Tibial artery (tissue), 4 donors: ENCODE data around the gene GET3.

Source experiments
- DNase-seq, 2 donors: peaks; one replicate each; pipeline ENCODE4 v3.0.0-alpha.2; 2019
- H3K27ac ChIP-seq, 2 donors: fragments of 200-600 bp; sonication (generic) in 1 of 2; 1 replicate in 1 of 2; 2 replicates in 1 of 2; pipeline ENCODE4 v1.5.1; 2018 to 2019; ENCODE audit warnings: mild to moderate bottlenecking in 1 of 2
- H3K27me3 ChIP-seq, 2 donors: fragments of 200-600 bp; sonication (generic) in 1 of 2; one replicate each; pipeline versions ENCODE4 v1.5.1 to v1.6.0; 2016 to 2019
- H3K36me3 ChIP-seq, 3 donors: fragments of 200-600 bp; sonication (generic) in 2 of 3; one replicate each; pipeline ENCODE4 v1.5.1; 2016 to 2019; ENCODE audit warnings: mild to moderate bottlenecking in 2 of 3
- H3K4me1 ChIP-seq, 4 donors: fragments of 200-600 bp; sonication (generic) in 2 of 4; 1 replicate in 3 of 4; 2 replicates in 1 of 4; pipeline ENCODE4 v1.5.1; 2016 to 2019
- H3K4me3 ChIP-seq, 2 donors: fragments of 200-600 bp; sonication (generic) in 1 of 2; 1 replicate in 1 of 2; 2 replicates in 1 of 2; pipeline ENCODE4 v1.5.1; 2018 to 2019; ENCODE audit warnings: mild to moderate bottlenecking in 2 of 2
- H3K9me3 ChIP-seq, 3 donors: fragments of 200-600 bp; sonication (generic) in 1 of 3; one replicate each; pipeline ENCODE4 v1.5.1; 2016 to 2019
- intact Hi-C: fragments of 100-400 bp; cut with DNase I; formaldehyde crosslinking; loops from one replicate; pipeline ENCODE4 v1.15.0; 2023; ENCODE audit warnings: low total_unique reads
- TF ChIP-seq, protein P1 (sequence below), 2 experiments: fragments of 200-600 bp in 1 of 2; fragments of 450-650 bp in 1 of 2; IDR thresholded peaks; one replicate each; pipeline ENCODE4 v1.5.1; 2017 to 2019; ENCODE audit warnings: antibody characterized with exemption in 2 of 2, mild to moderate bottlenecking in 1 of 2, moderate library complexity in 1 of 2

GET3 gene

DNA sequence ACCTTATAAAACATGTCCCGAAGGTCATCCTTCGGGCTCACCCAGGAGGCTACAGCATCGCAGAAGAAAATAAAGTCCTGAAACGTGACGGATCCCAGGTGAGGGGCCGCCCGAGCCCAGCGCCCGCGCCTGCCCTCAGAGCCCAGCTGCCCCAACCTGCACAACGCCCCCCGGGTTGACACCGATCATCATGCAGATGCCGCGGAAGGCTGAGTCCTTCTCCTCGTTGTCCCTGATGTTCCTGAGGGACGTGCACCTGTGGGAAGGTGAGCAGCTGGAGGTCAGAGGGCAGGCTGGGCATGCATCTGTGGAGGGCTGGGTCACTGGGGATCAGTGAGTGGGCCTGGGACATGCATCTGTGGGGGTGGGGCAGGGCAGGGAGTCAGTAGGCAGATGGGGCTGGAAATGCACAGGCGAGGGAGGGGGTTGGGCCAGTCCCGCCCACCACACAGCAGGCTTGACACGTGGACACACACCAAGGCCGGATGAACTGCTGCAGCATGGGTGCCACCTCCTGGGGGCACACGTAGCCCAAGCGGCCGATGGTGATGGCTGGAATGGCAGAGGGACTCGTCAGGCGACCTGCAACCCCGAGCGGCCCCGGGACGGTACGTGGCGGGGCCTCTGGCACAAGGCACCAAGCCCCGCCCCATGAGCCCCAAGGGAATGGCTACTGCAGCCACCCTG is 35.6 kb upstream of the GET3 start:
- Histone ChIP-seq H3K4me1 (peaks cover 0 to 5% (median 2%) of the 10 kb centered on the region in 4 donors), H3K36me3 (peaks cover 62 to 72% (median 71%) of the 10 kb centered on the region in 3 donors)
- intact Hi-C loops, result no loop called here

DNA sequence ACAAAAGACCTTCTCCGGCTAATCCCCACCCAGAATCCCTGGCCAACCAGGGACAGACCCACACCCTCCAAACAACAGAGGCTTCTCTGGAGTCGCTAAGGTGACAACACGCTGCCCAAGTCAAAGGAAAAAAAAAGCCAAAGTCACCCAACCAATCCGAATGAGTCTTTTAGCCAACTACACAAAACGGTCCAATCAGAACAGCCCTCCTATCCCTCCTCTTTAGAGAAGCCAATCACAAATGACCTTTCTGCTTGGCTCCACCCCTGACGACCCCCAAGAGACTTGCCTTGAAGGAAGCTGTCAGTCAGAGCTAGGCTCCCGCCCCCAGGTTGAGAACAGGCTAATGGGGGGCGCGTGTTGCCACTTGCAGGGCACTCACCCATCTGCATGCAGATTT is 34.3 kb upstream of the GET3 start:
- no peak overlapping the region for H3K4me3 ChIP-seq
- peaks cover 70 to 85% (median 81%) of the 10 kb centered on the region in 3 donors for H3K36me3 ChIP-seq
- intact Hi-C loops, result no loop called here
- H3K27ac ChIP-seq, result no peak overlapping the region
- no peaks in the 10 kb centered on the region for H3K27me3 ChIP-seq
- TF ChIP-seq, protein P1, sequence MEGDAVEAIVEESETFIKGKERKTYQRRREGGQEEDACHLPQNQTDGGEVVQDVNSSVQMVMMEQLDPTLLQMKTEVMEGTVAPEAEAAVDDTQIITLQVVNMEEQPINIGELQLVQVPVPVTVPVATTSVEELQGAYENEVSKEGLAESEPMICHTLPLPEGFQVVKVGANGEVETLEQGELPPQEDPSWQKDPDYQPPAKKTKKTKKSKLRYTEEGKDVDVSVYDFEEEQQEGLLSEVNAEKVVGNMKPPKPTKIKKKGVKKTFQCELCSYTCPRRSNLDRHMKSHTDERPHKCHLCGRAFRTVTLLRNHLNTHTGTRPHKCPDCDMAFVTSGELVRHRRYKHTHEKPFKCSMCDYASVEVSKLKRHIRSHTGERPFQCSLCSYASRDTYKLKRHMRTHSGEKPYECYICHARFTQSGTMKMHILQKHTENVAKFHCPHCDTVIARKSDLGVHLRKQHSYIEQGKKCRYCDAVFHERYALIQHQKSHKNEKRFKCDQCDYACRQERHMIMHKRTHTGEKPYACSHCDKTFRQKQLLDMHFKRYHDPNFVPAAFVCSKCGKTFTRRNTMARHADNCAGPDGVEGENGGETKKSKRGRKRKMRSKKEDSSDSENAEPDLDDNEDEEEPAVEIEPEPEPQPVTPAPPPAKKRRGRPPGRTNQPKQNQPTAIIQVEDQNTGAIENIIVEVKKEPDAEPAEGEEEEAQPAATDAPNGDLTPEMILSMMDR (IDR thresholded peaks at IDR 0.05), result no peak
- H3K4me1 ChIP-seq, result no peaks in the 10 kb centered on the region
- no peak for DNase-seq
- H3K9me3 ChIP-seq, result no peaks in the 10 kb centered on the region

More for the DNA sequence above, 35.6 kb upstream of the GET3 start:
- H3K4me3 ChIP-seq, result no peak overlapping the region
- DNase-seq, result no peak
- H3K9me3 ChIP-seq, result no peaks in the 10 kb centered on the region
- TF ChIP-seq, protein P1 (IDR thresholded peaks at IDR 0.05), result no peak
- H3K27me3 ChIP-seq, result no peaks in the 10 kb centered on the region
- no peak overlapping the region for H3K27ac ChIP-seq

DNA sequence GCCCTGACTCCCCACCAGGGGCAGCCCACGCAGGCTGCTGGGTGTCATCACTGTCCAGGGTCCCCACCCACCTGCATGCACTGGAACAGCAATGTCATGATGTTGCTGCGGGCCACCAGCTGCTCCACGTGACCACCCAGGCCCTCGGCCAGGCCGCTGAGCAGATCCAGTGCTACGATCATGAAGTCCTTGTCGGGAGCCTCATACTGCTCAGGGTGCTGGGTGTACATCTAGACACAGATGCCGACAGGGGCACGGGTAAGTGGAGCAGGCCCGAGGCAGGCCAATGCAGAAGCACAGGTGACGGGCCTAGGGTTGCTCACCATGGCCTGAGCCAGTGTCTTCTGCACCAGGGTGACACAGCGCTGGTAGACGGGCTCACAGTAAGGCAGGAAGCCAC is 32.1 kb upstream of the GET3 start:
- DNase-seq, result no peak
- H3K36me3 ChIP-seq, result peaks cover 91 to 100% (median 97%) of the 10 kb centered on the region in 3 donors
- TF ChIP-seq, protein P1 (IDR thresholded peaks at IDR 0.05), result no peak
- H3K9me3 ChIP-seq, result no peaks in the 10 kb centered on the region
- H3K4me1 ChIP-seq, result no peaks in the 10 kb centered on the region
- no peaks in the 10 kb centered on the region for H3K27me3 ChIP-seq
- intact Hi-C loops, result no loop called here
- H3K27ac ChIP-seq, result no peak overlapping the region
- no peak overlapping the region for H3K4me3 ChIP-seq

DNA sequence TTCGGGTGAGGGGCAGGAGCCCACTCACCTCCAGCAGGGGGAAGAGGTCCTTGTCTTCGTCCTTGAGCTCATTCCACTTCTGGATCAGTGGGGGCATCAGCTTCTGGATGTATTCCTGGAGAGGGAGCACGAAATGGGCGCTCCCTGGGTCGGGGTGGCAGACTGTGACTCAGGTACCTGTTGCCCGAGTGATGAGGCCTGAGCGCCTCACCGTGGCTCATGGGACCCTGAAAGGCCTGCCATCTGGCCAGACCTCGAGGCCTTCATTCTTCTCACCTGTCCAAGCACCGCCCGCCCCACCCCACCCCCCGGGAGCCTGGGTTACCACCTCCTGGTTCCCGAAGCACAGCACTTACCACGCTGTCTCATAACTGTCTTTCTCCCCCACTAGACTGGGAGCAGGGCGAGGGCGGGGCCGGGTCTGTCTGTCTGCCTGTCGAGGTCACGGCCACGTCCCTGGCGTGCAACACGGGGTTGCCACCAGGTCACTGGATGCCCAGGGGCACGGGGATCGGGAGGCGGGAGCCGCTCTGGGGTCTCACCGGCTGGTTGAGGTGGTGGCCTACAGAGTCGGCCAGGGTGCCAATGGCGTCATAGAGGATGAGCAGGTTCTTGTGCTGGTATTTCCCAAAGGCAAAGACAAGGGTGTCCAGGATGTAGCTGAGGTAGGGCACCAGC is 31.5 kb upstream of the GET3 start:
- Histone ChIP-seq H3K36me3 (peaks cover 95 to 100% (median 97%) of the 10 kb centered on the region in 3 donors), H3K27ac (no peak overlapping the region), H3K9me3 (no peaks in the 10 kb centered on the region), H3K4me1 (no peaks in the 10 kb centered on the region), H3K4me3 (no peak overlapping the region), H3K27me3 (no peaks in the 10 kb centered on the region)
- intact Hi-C loops, result no loop called here
- no peak for DNase-seq
- TF ChIP-seq, protein P1 (IDR thresholded peaks at IDR 0.05), result no peak

DNA sequence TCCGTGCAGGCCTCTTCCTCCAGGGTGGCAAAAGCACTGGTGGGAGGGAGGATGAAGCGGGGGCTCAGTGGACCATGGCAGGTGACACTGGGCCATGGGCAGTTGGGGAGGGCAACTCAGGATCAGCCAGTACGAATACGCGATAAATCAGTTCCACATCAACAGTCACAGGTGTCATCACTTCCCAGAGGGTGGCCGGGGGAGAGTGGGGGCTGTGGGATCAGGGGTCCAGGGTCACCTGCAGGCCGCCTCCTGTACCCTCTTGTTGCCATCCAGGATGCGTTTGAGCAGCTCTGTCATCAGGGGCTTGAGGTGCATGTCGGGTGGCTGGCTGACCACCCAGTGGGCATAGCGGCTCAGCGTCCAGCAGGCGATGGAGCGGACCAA is 31.0 kb upstream of the GET3 start:
- peaks cover 95 to 100% (median 97%) of the 10 kb centered on the region in 3 donors for H3K36me3 ChIP-seq
- TF ChIP-seq, protein P1 (IDR thresholded peaks at IDR 0.05), result no peak
- no peaks in the 10 kb centered on the region for H3K4me1 ChIP-seq
- no peaks in the 10 kb centered on the region for H3K27me3 ChIP-seq
- no peak overlapping the region for H3K27ac ChIP-seq
- no peak overlapping the region for H3K4me3 ChIP-seq
- no peak for DNase-seq
- H3K9me3 ChIP-seq, result no peaks in the 10 kb centered on the region
- intact Hi-C loops, result no loop called here
